ENCODE measurements around the gene PITRM1. TPM values are rescaled to one million over a fixed set of nuclear protein-coding genes. Genes with fewer than 3 reads are reported as not detected.

PITRM1 gene
- total RNA-seq, 1 donor from 2014 or later = 47.6 TPM

DNA sequence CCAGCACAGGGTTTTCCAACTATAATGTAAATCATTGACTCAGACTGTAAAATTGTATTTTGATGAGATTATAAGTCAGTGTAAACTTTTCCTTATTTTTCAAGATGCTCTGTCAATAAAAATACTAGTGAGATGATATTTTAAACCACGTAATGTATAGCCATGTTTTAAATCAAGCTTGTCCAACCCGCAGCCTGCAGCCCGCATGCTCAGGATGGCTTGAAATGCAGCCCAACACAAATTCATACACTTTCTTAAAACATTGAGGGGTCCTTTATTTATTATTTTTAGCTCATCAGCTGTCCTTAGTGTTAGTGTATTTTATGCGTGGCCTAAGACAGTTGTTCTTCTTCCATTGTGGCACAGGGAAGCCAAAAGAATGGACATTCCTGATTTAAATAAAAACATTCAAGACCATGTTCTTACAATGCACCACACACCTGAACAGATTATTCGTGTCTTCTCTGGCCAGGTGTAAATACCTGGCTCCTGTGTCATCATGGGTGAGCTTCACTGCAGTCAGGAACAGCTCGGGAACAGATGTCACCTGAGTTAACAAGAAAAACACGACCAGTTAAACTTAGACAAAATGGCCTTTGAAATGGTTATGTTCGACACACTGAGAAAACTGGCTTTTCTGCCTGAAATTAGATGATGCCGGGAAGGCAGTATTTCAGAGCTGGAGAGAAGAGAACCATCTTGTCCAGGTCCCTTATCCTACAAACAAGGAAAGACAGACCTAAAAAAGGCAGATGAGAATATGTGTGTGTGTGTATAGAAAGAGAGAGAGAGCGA lies 5.9 kb downstream of the PITRM1 start:
- Mint-ChIP-seq H3K4me1 (ENCODE audit: low read depth) (peaks cover 4% of the 10 kb centered on the region), H3K9me3 (ENCODE audit: low read depth) (no peaks in the 10 kb centered on the region)

DNA sequence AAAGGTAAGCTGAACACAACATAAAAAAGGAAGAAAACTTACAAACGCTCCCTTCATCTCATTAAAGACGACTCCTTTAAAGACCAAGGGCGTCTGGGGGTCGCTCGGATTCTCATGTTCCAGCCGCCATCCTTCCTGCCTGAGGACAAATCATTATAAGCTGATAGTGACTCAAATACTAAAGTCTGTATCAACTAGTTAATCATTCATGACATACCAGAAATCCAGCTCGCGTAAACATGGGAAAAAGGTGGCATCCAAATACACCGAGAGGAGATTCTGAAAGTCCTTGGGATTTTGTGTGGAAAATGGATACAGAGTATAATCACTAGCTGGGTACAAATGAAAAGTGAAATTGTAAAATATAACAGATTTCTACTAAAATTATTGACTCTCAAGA lies 7.4 kb downstream of the PITRM1 start:
- Mint-ChIP-seq H3K4me1 (ENCODE audit: low read depth) (peaks cover 4% of the 10 kb centered on the region), H3K27ac (no peak overlapping the region), H3K36me3 (ENCODE audit: insufficient read depth) (peaks cover 39% of the 10 kb centered on the region), H3K9me3 (ENCODE audit: low read depth) (no peaks in the 10 kb centered on the region), H3K4me3 (ENCODE audit: low read depth) (no peak overlapping the region), H3K27me3 (no peaks in the 10 kb centered on the region)
- no peak for DNase-seq (ENCODE audit: low spot score, unreplicated experiment)
- TF ChIP-seq CTCF (IDR thresholded peaks at IDR 0.05; ENCODE audit: unreplicated experiment) = no peak

More for the DNA sequence above, 5.9 kb downstream of the PITRM1 start:
- H3K27me3 Mint-ChIP-seq = no peaks in the 10 kb centered on the region
- peaks cover 37% of the 10 kb centered on the region for H3K36me3 Mint-ChIP-seq (ENCODE audit: insufficient read depth)
- DNase-seq (ENCODE audit: low spot score, unreplicated experiment) = no peak
- no peak overlapping the region for H3K4me3 Mint-ChIP-seq (ENCODE audit: low read depth)
- TF ChIP-seq CTCF (IDR thresholded peaks at IDR 0.05; ENCODE audit: unreplicated experiment) = no peak
- H3K27ac Mint-ChIP-seq = no peak overlapping the region

DNA sequence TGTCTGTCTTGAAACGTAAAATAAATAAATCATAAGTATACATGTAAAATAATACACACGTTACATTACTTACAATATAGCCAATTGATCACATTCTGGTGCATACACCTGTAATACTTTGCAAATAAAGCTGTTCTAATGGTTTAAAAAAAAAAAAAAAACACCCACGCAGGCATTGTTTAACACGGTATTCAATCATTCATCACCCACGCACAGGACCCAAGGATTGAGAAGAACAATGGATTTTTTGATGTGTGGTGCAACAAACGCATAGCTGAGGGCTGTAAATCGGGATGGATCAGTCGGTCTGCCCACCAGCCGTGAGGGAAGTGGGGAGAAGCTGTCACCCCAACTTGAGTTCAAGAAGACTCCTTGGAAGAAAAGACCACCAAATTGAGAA lies 8.7 kb downstream of the PITRM1 start:
- no peaks in the 10 kb centered on the region for H3K9me3 Mint-ChIP-seq (ENCODE audit: low read depth)
- no peak overlapping the region for H3K4me3 Mint-ChIP-seq (ENCODE audit: low read depth)
- H3K4me1 Mint-ChIP-seq (ENCODE audit: low read depth) = peaks cover 4% of the 10 kb centered on the region
- no peaks in the 10 kb centered on the region for H3K27me3 Mint-ChIP-seq
- no peak for TF ChIP-seq CTCF (IDR thresholded peaks at IDR 0.05; ENCODE audit: unreplicated experiment)
- DNase-seq (ENCODE audit: low spot score, unreplicated experiment) = no peak
- H3K36me3 Mint-ChIP-seq (ENCODE audit: insufficient read depth) = peaks cover 46% of the 10 kb centered on the region
- H3K27ac Mint-ChIP-seq = peak overlapping the region; percentile 41

DNA sequence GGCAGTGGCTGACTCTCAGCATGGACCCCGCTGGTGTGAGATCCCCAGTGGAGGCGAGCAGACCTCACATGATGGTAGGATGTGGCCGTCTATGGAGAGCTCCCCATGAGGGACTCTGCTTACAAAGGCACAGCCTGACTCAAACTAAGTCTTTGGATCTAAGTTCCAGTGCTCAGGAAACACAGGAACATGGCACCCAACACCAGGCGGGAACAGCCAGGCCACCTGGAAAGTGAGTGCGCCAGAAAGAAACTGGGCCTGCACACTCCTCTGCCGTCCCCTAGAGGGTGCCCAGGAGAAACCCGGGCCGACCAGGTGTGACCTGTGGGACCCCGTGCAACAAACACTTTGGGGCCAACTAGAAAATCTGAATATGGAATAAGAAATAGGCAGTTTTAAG lies 10.0 kb downstream of the PITRM1 start:
- Mint-ChIP-seq H3K9me3 (ENCODE audit: low read depth) (no peaks in the 10 kb centered on the region), H3K27ac (no peak overlapping the region), H3K27me3 (no peaks in the 10 kb centered on the region), H3K36me3 (ENCODE audit: insufficient read depth) (peaks cover 52% of the 10 kb centered on the region), H3K4me3 (ENCODE audit: low read depth) (no peak overlapping the region), H3K4me1 (ENCODE audit: low read depth) (peaks cover 4% of the 10 kb centered on the region)
- no peak for TF ChIP-seq CTCF (IDR thresholded peaks at IDR 0.05; ENCODE audit: unreplicated experiment)
- no peak for DNase-seq (ENCODE audit: low spot score, unreplicated experiment)

DNA sequence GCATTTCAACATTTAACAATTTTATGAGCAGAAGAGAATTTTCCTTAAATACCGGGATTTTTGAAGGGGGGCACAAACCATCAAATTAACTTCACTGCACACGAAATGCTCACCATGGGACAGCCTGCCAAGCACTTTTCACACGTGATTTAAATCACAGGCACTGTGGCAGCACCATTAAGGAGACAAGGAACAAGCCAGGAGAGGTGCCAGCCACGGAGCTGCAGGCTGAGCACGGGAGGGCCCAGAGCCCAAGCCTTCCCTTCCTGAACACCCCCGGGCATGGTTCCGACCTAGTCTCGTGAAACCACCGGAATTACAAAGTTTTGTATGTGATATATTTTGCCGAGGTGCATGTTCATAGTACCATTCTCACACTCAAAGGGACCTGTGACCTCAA lies 13.4 kb downstream of the PITRM1 start:
- Mint-ChIP-seq H3K27ac (no peak overlapping the region), H3K36me3 (ENCODE audit: insufficient read depth) (peaks cover 45% of the 10 kb centered on the region), H3K27me3 (no peaks in the 10 kb centered on the region), H3K9me3 (ENCODE audit: low read depth) (no peaks in the 10 kb centered on the region), H3K4me1 (ENCODE audit: low read depth) (no peaks in the 10 kb centered on the region), H3K4me3 (ENCODE audit: low read depth) (no peak overlapping the region)
- DNase-seq (ENCODE audit: low spot score, unreplicated experiment) = no peak
- no peak for TF ChIP-seq CTCF (IDR thresholded peaks at IDR 0.05; ENCODE audit: unreplicated experiment)
